Stimulated activated naive CD4-positive, alpha-beta T cell (primary cell): ENCODE measurements around the gene A1BG.
"Not testable (repeated sequence)": the region's sequence is repeated elsewhere in the genome, so short reads cannot be mapped to it uniquely, and the experiment has no call there.

Experiments
- DNase-seq, 6 experiments: peaks; one replicate each; lab custom pipeline; 2025; lab: John Stamatoyannopoulos, UW

Gene A1BG

DNA sequence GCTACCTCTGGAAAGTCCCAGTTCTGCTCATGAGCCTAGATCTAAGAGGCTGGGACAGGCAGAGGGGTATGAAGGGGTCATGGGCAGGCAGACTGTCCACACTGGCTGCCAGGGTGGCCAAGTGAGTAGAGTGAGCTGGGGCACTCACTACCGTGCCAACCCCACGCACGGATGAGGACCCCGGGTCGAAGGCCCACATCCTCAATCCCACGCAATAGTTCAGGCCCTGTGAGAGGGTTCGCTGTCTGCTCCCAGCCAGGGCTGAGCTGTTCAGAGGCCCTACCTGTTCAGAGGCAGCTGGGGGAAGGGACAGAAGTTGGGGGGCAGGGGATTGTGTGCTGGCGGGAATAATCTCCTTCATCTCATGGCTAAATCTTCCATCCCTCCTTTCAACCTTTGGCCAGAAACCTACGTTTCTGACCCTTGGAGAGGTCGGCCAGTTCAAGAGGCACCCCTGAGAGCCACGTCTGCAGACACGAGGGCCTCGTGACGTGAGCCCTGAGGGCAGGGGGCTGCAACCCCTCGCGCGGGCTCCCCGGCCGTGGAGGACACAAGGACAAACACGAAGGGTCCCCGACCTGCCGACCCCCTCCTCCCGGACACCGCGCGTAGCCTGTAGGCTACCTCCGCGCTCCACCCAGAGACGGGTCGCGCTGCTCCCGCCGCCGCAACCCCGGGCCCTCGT lies 32.7 kb upstream of the A1BG start:
- DNase-seq = peak in 2 of 6 experiments; percentile 14 to 42

GRCh38 chr19:58385313-58385890 lies 32.1 kb upstream of the A1BG start:
- DNase-seq = no peak

GRCh38 chr19:58382997-58383603 lies 29.8 kb upstream of the A1BG start:
- DNase-seq = no peak

GRCh38 chr19:58381460-58382212 lies 28.3 kb upstream of the A1BG start:
- no peak for DNase-seq

DNA sequence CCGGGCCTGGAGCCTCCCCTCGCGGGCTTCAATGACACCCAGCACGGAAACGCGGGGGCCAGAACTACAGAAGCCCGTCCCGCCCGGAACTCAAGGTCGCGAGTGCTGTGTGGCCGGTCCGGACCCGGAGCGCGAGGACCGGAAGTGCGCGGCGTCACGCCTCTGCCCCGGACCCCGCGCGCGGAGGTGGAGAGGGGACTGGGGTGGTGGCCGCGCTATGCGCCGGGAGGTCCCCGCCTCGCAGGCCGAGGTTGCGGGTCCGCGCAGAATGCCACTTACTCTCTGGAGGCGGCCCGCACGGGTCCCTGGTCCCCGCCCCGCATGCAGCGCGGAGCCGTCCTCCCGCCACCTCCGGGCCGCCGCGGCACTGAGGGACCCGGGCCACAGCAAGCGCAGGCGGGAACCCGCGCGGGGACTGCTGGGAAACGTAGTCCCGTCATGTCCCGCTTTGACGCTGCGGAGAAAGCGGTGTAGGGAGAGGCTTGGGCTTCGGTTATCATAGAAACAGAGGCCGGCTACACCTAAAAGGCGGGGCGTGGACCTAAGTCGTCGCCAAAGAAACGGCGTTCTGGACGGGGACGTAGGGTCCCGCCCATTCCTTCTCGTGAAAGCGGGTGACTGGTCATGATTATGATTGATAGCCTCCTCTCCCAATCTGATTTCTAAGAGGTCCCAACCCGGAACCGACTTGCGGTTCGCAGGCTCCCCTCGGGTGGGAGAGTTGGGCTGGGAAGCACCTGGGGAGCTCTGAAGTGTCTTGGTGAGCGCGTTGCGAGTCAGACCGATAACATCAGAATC lies 27.6 kb upstream of the A1BG start, which contains the start of gene ZNF837:
TSS of gene ZNF837 (minus strand) at position 369 of the 798 bp plus-strand sequence. CDS start 11,698 bp downstream, outside the sequence.
- DNase-seq = peak; percentile 92 to 99 (median 98)

DNA sequence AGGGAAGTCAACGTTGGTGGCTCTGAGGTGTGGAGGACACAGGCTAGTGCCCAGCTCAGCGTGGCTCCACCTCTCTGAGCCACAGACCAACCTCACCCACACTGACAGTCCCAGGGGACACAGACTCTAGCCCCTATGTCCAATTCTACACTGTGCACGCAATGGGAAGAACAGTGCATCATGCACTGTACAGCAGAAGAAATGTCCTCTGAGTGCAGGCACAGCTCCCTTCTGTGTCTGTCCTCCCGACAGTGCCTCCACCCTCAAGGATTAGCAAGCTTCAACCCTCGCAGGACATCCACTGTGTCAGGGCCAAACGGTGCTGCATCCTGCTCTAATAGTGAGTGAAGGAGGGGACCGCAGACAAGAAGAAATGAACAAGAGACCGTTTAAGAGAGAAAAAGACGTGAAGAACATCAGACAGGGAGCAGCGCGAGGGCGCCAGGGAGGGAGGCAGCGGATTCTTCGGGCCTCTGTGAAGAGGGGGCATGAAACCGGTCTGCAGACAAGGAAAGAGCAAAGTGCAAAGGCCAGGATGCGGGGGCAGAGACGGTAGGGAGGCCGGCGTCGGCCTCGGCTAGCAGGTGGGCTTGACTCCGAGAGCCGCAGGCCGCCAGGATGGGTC lies 26.9 kb upstream of the A1BG start:
- DNase-seq = peak in 1 of 6 experiments; percentile 40

DNA sequence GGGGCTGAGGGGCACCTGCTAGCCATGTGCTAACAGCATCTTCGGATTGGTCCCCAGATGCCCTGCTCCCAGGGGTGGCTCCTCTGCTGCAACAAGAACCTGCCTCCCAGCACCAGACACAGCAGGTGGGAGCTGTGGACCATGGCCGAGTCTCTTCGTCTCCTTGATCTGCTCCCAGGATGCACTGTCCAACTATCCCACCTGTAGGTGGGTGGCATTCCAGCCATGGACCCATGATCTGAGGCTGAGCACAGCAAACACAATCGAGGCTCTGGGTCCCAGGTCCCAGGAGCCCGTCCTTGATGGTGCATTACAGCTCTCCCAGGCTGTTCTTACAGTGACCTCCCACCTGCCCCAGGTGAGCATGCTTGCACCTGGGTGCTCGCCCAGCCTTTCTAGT lies 26.0 kb upstream of the A1BG start:
- DNase-seq = no peak

- not testable (repeated sequence) for DNase-seq
Observed at GRCh38 chr19:58376724-58377123, 23.4 kb upstream of the A1BG start.

DNA sequence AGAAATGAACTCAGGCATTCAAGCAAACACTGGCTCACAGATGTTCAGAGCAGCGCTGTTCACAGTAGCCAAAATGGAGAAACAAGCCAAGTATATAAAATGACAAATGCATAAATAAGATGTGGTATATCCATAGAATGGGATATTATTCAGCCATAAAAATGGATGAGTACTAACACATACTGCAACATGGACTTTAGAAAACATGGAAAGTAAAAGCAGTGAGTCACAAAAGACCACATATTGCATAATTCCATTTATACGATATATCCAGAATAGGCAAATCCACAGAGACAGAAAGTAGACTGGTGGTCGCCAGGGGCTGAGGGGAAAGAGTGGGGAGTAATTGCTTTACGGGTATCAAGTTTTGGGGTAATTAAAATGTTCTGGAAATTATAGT lies 20.9 kb upstream of the A1BG start:
- DNase-seq = no peak

- no peak for DNase-seq
Observed at GRCh38 chr19:58372311-58373133, 19.2 kb upstream of the A1BG start.

GRCh38 chr19:58368561-58369360 lies 15.5 kb upstream of the A1BG start:
- DNase-seq = no peak

- no peak for DNase-seq
Observed at GRCh38 chr19:58367698-58368454, 14.6 kb upstream of the A1BG start.

DNA sequence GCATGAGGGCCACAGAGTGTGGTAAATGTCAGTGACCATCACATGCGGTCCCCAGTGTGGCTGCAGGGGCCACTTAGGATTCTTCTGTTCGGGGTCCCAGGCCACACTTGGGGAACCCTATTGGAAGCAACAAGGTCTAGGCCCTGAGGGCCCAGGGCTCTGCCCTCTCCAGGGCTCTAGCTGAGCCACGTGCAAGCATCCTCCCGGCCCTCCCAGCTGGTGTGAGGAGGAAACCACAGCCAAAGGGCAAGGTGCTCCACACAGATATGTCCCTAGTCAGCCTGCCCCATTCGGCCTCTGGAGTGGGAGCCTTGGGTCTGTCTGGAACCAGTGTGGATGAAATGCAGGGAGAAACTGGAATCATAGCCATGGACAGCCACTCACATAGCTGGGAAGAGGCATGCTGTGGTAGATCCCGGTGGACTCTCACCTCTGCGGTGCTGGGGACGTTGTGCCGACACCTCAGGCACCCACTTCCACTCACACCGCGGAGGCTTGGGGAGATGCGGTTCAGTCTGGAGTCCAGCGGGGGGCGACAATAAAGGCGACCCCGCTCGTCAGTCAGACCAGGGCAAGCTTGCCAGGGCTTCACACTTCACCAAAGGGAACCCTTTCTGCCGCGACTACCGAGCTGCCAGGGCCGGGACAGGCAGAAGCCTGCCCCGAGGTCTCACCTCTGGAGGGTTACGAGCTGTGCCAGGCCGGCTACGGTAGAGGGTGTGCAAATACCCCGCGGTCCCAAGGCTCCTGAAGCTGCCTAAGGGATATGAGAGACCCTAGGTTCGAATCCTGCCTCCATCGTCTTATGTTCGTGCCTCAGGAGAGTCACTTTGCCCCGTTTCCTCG lies 13.5 kb upstream of the A1BG start:
- no peak for DNase-seq

- DNase-seq = no peak
Observed at GRCh38 chr19:58364146-58364545, 10.9 kb upstream of the A1BG start.

DNA sequence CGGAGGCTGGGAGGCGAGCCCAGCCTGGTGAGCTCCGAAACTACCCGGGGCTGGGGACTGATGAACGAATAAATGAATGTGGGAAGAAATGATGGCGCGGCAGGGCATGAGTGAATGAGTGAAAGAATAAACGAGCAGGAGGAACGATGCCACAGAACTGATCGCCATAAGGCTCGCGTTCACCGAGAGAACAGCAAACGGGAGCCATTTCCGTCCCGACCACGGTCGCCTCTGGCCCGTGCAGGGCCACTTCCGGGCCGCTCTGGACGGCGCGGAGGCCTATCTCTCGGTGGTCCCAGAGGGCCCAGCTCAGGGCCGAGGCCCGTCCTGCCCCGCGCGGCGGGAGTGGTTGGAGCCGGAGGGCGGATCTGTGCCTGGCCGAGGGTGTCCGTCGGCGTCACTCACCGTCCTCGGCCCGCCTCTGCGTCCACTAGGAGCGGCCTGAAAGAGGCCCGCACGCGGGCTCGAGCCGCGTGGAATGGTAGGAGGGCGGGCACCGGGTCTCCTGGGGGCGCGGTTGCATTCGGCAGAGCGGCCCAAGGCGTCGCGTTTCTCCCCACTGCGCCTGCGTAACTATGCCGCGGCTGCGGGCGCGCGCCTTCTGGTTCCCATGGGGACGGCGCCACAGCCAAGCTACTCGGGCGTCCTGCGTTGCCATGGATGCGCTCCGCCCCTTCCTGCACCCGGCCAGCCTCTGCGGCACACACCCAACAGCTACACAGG lies 9.1 kb upstream of the A1BG start, which contains the start of gene ZNF497:
TSS of gene ZNF497 (minus strand) at position 480 of the 723 bp plus-strand sequence. CDS start 5,116 bp downstream, outside the sequence.
- DNase-seq = peak; percentile 90 to 95 (median 94)

GRCh38 chr19:58361900-58362271 lies 8.6 kb upstream of the A1BG start:
- peak in 4 of 6 experiments; percentile 13 to 38 (median 30) for DNase-seq
